GM21786 (cell line): ENCODE results near the gene PPTC7.
"Not testable (repeated sequence)": the region's sequence is repeated elsewhere in the genome, so short reads cannot be mapped to it uniquely, and the experiment has no call there.

ENCODE experiments used
- ATAC-seq: cut with Tn5 transposase; IDR thresholded peaks from one replicate; pipeline ENCODE4 v1.9.1; 2021; ENCODE audit not compliant: unreplicated experiment

Gene PPTC7

GRCh38 chr12:110562386-110562785, 20.7 kb downstream of the PPTC7 start:
- ATAC-seq: peak; percentile 48

GRCh38 chr12:110561471-110562201, 21.5 kb downstream of the PPTC7 start:
- ATAC-seq: no peak

GRCh38 chr12:110560946-110561345, 22.2 kb downstream of the PPTC7 start:
- no peak for ATAC-seq

- ATAC-seq: no peak
These were observed 23.1 kb downstream of the PPTC7 start for GRCh38 chr12:110560048-110560447.

GRCh38 chr12:110558945-110559344, 24.2 kb downstream of the PPTC7 start:
- ATAC-seq: not testable (repeated sequence)

- ATAC-seq: no peak
These were observed 25.8 kb downstream of the PPTC7 start for GRCh38 chr12:110557300-110557699.

- ATAC-seq: no peak
These were observed 26.4 kb downstream of the PPTC7 start for GRCh38 chr12:110556705-110557104.

- ATAC-seq: no peak
These were observed 27.3 kb downstream of the PPTC7 start for GRCh38 chr12:110555577-110556406.

- no peak for ATAC-seq
These were observed 28.9 kb downstream of the PPTC7 start for GRCh38 chr12:110554184-110554583.

GRCh38 chr12:110550981-110551380, 32.1 kb downstream of the PPTC7 start:
- ATAC-seq: no peak

- no peak for ATAC-seq
These were observed 33.4 kb downstream of the PPTC7 start for GRCh38 chr12:110549716-110550115.

- ATAC-seq: no peak
These were observed 34.4 kb downstream of the PPTC7 start for GRCh38 chr12:110548678-110549077.

GRCh38 chr12:110547090-110547489, 36.0 kb downstream of the PPTC7 start:
- no peak for ATAC-seq

- no peak for ATAC-seq
These were observed 36.8 kb downstream of the PPTC7 start for GRCh38 chr12:110546339-110546738.

- ATAC-seq: no peak
These were observed 37.3 kb downstream of the PPTC7 start for GRCh38 chr12:110545812-110546211.

GRCh38 chr12:110545259-110545658, 37.9 kb downstream of the PPTC7 start:
- not testable (repeated sequence) for ATAC-seq

- no peak for ATAC-seq
These were observed 39.2 kb downstream of the PPTC7 start for GRCh38 chr12:110543965-110544364.

- ATAC-seq: no peak
These were observed 39.7 kb downstream of the PPTC7 start for GRCh38 chr12:110543252-110543959.

- ATAC-seq: no peak
These were observed 43.1 kb downstream of the PPTC7 start for GRCh38 chr12:110540048-110540447.

- no peak for ATAC-seq
These were observed 44.1 kb downstream of the PPTC7 start for GRCh38 chr12:110538869-110539622.
